GM19099 (cell line): ENCODE measurements around the gene GAREM1.

ENCODE experiments used
- POLR2A ChIP-seq: IDR thresholded peaks from 3 replicates; pipeline ENCODE4 v1.6.1; 2011; ENCODE audit warnings: low read depth; ENCODE audit not compliant: insufficient read length; ENCODE audit errors: extremely low read depth

Gene GAREM1

DNA sequence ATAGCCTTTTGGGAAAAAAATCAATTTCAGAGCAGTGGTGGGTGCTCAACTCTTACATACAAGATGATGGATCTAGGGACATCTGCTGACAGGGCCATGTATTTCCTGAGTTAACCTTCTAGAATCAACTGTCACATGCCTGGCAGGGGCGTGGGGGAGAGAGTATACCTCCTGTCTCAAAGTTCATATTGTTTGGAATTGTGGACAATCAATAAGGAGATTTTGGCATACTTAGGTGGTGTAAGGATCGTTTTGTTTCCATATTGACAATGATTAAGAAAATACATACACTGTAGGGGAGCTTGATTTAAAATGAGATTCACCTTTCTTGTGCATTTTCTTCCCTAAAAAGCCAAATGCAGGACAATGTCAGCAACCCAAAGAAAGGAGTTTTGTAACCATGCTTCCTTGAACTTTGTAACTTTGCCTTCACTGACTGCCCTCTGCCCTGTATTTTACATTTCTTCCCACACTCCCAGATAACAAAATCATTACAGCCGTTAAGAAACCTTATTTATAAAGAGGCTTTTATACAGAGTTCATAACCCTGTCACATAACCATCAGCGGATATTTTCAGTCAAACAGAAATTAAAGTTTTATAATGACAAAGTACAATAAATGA is 192.4 kb downstream of the GAREM1 start:
- no peak for TF ChIP-seq POLR2A

DNA sequence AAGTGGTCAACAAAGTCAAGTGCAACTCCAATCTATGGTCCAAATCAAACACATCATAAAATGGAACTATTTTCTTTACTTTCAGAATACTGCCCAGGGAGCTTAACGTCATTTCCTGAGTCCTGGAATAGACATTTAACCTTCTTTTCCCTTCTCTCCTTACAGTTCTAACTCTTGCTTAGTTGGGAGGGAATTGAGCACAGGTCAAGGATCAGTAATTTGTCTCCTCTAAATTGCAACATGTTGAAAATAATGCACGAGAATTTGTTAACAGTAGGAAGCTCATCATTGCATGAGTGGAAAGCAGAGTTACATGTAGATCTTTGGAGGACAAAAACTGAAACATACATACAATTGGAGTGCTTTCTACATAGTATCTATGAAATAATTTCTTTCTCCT is 193.1 kb downstream of the GAREM1 start:
- TF ChIP-seq POLR2A: no peak

DNA sequence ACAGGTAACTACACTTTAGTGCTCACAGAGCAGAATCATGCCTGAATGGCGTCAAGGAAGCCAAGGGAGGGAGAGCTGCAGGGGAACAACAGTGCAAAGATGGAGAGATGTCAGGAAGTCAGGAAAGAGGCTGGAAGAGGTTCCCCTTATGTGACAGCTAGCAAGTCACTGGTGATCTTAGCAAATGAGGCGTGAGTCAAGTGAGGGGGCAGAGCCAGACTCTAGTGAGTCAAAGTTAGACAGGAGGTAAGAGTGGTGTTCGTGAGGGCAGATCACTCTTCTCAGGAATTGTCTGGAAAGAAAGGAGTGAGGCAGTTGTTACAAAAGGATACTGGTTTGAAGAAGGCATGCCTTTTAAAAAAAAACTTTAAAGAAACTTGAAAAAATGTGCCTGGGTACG is 193.8 kb downstream of the GAREM1 start:
- no peak for TF ChIP-seq POLR2A

DNA sequence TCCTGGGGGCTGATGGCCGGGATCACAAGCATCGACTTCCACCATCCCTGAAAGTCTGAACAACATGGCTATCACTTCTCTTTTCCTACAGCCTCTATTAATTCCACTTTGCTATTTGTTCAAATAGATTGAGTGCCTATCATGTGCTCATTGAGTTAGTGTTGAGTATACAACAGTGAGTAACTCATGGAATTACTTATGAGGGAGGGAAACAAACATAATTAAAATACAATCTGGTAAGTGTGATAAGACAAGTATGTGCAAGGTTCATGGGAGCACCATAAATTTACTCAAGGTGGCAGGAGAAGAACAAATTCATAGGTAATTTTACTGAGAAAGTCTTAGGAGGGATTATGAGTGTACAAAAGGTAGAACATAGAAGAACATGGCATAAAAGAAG is 194.4 kb downstream of the GAREM1 start:
- no peak for TF ChIP-seq POLR2A

DNA sequence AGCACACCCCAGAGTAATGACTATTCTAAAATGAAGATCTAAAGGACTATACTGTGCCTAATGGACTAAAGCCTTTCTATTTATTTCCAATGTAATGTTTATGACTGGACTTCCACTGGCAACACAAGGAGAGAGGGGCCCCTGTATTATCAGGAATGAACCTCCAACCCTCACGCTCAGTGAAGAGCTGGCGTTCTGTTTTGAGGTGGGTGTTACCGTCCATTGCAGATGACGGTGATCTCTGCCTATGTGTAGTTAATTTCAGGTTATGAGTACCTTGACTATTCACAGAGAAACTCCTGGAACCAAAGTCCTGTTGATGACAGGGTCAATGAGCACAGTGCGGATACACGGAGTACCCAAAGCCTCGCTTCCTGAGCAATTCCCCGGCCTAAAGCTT is 195.5 kb downstream of the GAREM1 start:
- no peak for TF ChIP-seq POLR2A

DNA sequence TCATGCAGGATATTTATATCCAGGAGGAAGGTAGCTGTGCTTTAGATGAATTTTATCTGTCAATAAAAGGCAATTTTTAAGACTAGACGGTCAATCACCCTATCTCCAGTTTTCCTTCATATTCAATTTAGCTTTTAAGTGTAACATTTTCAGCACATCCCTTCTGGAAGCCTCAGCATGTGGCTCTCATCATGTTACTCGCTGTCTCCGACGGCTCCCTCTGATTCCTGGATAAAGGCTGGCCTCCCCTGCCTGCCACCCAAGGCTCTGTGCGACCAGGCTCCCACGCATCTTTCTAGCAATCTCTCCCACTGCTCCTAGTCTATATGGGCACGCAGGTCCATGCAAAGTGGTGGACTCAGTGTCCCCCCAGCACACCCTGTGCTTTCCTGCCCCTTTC is 196.4 kb downstream of the GAREM1 start:
- TF ChIP-seq POLR2A: no peak

DNA sequence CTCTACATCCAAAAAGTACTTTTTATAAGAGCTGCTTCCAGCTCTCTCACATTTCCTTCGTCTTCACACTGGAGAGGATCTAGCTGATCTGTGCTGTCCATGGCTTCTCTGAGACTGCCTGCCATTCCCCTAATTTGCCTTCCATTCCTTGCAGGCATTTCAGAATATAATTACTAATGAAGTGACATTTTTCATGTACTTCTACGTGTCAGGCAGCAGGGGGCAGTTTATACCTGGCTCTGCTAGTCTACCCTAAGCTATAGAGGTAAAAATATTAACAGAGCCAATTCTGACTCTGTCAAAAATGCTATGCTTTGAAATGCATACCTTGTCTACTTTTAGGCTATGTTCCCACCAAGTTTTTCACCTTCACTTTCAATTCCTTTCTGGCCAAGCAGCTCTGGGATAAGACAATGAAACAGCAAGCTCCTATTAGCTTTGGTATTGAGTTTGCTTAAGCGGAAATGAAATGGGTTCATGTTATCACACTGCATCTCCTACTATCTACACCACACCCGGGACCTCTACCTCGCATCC is 198.9 kb downstream of the GAREM1 start:
- no peak for TF ChIP-seq POLR2A

DNA sequence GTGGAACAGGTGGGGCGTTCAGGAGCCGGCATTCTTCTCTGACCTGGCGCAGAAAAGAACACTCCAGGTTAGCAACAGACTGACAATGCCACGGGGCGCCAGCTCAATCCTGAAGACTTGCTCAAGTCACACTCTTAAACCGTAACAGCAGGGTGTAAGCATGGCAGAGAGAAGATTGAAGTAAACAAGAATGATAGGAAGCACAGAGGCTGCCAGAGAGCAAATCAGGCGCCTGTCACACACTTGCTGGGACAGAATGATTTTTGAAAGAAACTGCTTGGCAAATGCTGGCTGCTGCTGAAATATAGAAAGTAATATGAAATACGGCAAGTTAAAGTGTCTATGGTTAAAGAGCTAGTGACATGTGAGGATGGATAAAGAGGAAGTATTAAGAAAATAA is 200.3 kb downstream of the GAREM1 start:
- no peak for TF ChIP-seq POLR2A

DNA sequence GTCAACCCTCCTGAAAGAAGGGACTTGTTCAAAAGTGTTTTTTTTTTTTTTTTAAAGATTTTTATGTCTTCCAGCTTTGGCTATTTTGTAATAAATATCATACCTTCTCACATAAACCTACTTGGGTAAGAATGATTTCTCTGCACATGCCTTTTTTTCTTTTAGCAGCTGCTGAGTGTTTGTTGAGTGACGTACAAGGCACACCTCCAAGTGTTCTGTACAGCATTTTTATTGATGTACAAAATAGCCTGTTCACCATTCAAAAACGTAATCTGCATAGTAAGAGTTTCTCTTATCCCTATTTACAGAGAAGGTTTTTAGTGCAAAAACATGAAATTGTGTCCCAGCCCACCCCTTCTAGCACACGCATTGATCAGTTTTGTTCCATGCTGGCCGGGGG is 203.2 kb downstream of the GAREM1 start:
- no peak for TF ChIP-seq POLR2A

DNA sequence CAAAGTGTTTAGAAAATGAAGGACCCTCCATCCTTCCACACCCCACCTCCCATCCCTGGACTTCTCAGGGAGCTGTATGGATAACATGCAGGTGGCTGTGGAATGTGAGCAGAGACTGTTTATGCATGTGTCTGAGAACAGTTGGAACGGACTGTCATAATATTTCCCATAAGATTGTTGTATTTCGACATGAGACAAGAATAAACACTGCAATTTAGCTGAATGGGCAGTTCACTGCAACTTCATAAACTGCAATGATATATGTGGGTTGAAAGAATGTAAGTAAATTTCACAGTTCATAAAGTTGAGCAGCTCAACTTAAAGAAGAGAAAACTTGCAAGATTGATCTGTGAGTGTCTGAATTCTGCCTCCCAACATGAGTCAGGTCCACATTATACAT is 206.3 kb downstream of the GAREM1 start:
- no peak for TF ChIP-seq POLR2A

DNA sequence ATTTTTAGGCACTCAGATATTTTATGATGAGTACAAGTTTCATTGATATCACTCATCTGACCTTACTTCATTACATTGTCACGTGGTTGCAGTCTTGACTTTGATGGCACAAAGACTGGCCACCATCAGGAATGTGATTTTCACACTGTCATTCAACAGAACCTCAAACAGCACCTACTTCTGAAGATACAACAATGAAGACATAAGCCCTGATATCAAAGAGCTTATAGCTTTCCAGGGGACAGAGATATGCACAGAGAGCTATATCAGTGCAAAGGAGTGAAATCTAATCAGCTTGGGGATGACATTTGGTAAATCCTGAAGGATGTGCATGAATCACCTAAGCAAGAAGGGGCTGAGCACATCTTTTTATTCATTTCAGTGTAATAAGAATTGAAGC is 208.6 kb downstream of the GAREM1 start:
- TF ChIP-seq POLR2A: no peak

DNA sequence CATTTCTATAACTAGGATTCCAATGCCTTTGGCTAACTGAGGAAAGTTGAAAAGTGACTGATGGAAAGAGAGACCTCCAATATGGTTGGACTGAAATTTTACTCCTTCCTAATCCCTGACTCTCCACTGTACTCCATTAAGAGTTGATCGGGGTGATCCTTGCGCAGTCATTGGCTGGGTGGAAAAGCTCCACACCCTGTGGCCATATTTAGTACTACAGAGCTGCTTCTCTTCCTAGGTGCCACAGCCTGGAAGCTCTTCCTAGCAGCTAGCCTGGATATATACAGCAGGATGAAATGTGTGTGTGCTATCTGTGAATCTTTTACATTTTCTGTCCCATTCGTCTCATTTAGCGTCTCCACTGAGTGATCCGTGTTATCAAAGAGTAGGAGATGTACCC is 209.7 kb downstream of the GAREM1 start:
- no peak for TF ChIP-seq POLR2A

DNA sequence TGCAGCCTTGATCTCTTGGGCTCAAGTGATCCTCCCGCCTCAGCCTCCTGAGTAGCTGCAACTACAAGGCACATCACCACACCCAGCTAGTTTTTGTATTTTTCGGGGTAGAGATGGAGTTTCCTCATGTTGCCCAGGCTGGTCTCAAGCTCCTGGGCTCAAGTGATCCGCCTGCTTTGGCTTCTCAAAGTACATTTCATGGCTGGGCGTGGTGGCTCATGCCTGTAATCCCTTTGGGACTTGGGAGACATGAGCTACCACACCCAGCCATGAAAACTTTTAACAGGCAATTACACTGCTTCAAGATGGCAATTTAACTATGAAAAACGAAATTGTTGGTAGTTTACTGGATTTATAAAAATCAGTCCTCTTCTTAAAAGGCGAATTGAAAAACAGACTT is 211.1 kb downstream of the GAREM1 start:
- TF ChIP-seq POLR2A: no peak

DNA sequence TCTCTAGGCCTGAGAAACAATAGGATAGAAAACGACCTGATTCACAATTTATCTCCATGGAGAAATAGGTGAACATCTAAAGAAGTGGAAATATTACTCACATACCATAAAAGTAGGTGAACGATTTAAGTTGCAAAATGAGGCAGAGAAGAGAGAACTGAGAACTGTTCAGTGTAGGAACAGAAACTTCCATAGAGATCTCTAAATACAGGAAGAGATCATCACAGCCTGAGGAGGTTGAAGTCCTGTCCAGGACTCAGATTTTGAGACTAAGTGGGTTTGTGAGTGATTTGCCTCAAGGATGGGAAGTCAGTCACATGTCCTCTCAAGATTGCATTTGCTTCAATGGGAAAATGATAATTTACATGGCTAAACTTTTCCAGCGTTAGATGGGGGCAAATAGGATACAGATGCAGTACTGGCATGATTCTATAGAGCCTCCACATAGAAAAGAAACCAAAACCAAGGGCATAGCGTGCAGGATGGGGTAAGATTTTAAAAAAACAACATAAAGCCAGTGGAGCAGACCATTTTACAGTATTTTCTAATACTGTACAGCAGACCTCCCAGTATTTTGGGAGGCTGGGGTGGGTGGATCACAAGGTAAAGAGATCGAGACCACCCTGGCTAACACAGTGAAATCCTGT is 212.0 kb downstream of the GAREM1 start:
- TF ChIP-seq POLR2A: no peak

DNA sequence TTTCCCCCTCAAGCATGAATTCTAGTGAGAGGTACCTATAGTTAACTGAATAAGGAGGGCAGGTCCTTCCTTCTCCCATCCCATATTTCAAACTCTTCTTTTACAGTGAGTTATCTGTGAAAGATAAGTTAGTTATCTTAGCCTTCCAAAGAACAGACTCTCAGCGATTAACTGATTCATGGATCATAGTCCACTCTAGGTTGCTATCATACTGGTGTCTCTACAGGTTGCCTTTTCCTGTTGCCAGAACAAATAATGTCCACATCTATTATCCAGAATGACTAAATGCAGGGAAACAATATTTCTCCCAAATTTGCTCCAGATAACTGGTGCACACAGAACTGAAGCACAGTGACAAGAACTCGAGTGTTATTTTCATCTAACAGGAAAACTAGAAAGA is 212.5 kb downstream of the GAREM1 start:
- no peak for TF ChIP-seq POLR2A

DNA sequence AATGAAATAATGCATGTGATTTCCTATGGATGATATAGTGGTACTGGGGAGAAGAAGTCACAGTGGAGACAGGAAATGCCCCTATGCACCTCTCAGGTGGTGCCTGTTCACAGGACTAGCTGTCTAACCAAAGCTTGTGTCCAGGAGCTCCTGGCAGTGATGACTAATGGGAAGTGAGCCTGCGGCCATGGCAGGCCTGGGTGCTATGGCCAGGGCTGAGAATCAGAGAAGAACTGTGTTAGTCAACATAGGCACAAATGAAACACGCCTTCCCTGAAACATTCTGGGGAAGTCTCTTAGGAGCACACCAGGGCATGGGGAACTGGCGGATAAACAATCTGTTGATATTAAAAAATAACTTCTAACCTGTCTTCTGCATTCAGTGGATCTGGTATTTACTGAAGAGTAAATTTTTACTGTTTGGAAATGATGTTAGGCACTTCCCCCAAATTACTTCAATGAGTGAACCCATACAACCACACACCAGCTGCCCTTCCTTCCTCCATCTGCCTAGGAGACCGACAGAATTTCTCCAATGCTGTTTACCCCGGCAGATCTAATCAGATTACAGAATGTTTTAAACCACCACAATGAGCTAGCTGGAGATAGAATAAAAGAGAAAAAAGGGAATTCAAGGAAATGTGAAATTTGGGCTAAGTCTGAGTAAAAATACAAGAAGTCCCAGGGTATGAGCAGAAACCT is 213.4 kb downstream of the GAREM1 start:
- no peak for TF ChIP-seq POLR2A
